HepG2 (cell line): ENCODE measurements around the gene ANAPC5.

Source experiments
- CBFB ChIP-seq: sonication (generic); formaldehyde crosslinking; IDR thresholded peaks from 2 replicates; pipeline ENCODE4 v1.4.0; 2020; ENCODE audit warnings: missing genetic modification reagents
- GABPA ChIP-seq, 2 experiments: IDR thresholded peaks; 2 replicates each; pipeline ENCODE4 v1.6.1; 2011 to 2016; ENCODE audit warnings: low read depth in 2 of 2, low read length in 1 of 2, missing biosample characterization in 1 of 2, missing genetic modification characterization in 1 of 2
- HNRNPUL1 ChIP-seq: fragments of 200-400 bp; formaldehyde crosslinking; IDR thresholded peaks from 2 replicates; pipeline ENCODE4 v1.6.1; 2017; ENCODE audit warnings: low read depth, mild to moderate bottlenecking, low read length, moderate library complexity
- NAIF1 ChIP-seq: sonication (generic); formaldehyde crosslinking; IDR thresholded peaks from 2 replicates; pipeline ENCODE4 v1.5.0; 2020; ENCODE audit warnings: mild to moderate bottlenecking, missing genetic modification reagents, borderline replicate concordance
- NR2C2 ChIP-seq: sonication (generic); formaldehyde crosslinking; IDR thresholded peaks from 2 replicates; pipeline ENCODE4 v1.4.0; 2020; ENCODE audit warnings: missing genetic modification reagents, mild to moderate bottlenecking, moderate library complexity, borderline replicate concordance
- RBAK ChIP-seq: sonication (generic); formaldehyde crosslinking; IDR thresholded peaks from 2 replicates; pipeline ENCODE4 v1.5.1; 2020; ENCODE audit warnings: mild to moderate bottlenecking, missing genetic modification reagents
- ZNF501 ChIP-seq: sonication (generic); formaldehyde crosslinking; IDR thresholded peaks from 2 replicates; pipeline ENCODE4 v1.5.1; 2020; ENCODE audit warnings: mild to moderate bottlenecking, moderate library complexity, missing genetic modification reagents

DNA sequence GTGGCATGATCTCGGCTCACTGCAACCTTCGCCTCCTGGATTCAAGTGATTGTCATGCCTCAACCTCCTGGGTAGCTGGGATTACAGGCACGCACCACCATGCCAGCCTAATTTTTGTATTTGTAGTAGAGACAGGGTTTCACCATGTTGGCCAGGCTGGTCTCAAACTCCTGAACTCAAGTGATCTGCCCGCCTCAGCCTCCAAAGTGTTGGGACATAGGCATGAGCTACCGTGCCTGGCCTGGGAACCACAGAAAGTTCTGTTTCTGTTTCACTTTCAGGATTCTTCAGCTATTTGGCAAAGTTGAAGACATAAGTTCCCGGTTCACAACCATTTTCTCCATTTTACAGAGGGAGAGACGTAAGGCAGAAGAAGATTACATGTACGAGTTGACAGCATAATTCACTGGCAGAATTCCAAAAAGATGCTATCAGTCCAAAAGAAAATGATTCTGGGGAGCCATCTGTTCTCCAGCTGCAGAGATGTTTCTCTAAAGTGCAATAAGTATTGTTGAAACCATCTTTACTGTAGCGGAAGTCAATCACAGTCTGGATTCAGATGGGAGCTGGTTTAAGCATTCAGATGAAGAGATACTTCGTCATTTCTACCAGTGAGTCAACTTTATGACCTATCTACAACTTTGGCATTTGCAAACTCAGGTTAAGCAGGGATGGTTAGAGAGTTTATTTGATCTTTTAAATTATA, 39.6 kb upstream of the ANAPC5 start:
- TF ChIP-seq RBAK (CRISPR knock-in tag) (no peak), HNRNPUL1 (no peak), NR2C2 (CRISPR knock-in tag) (no peak), GABPA (IDR thresholded peaks at IDR 0.05; ENCODE audit: low read depth, low read length) (no peak), GABPA (CRISPR knock-in tag; IDR thresholded peaks at IDR 0.05; ENCODE audit: low read depth) (no peak), ZNF501 (CRISPR knock-in tag) (no peak), CBFB (CRISPR knock-in tag) (no peak), NAIF1 (CRISPR knock-in tag) (no peak)
